ENCODE measurements around the gene THSD8. TPM values are rescaled to one million over a fixed set of nuclear protein-coding genes. Genes with fewer than 3 reads are reported as not detected.
"Not testable (repeated sequence)": the region's sequence is repeated elsewhere in the genome, so short reads cannot be mapped to it uniquely, and the experiment has no call there.

Gene THSD8
- total RNA-seq, 1 experiment from 2014 or later, result not detected

DNA sequence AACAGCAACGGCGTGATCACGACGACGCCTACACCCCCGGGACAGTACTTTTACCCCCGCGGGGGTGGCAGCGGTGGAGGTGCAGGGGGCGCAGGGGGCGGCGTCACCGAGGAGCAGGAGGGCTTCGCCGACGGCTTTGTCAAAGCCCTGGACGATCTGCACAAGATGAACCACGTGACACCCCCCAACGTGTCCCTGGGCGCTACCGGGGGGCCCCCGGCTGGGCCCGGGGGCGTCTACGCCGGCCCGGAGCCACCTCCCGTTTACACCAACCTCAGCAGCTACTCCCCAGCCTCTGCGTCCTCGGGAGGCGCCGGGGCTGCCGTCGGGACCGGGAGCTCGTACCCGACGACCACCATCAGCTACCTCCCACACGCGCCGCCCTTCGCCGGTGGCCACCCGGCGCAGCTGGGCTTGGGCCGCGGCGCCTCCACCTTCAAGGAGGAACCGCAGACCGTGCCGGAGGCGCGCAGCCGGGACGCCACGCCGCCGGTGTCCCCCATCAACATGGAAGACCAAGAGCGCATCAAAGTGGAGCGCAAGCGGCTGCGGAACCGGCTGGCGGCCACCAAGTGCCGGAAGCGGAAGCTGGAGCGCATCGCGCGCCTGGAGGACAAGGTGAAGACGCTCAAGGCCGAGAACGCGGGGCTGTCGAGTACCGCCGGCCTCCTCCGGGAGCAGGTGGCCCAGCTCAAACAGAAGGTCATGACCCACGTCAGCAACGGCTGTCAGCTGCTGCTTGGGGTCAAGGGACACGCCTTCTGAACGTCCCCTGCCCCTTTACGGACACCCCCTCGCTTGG, 9.6 kb upstream of the THSD8 start:
- peak; percentile 68 for DNase-seq (ENCODE audit: low read depth)

DNA sequence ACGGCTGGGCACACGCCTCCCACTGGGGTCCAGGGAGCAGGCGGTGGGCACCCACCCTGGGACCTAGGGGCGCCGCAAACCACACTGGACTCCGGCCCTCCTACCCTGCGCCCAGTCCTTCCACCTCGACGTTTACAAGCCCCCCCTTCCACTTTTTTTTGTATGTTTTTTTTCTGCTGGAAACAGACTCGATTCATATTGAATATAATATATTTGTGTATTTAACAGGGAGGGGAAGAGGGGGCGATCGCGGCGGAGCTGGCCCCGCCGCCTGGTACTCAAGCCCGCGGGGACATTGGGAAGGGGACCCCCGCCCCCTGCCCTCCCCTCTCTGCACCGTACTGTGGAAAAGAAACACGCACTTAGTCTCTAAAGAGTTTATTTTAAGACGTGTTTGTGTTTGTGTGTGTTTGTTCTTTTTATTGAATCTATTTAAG, 9.0 kb upstream of the THSD8 start:
- DNase-seq (ENCODE audit: low read depth), result no peak

DNA sequence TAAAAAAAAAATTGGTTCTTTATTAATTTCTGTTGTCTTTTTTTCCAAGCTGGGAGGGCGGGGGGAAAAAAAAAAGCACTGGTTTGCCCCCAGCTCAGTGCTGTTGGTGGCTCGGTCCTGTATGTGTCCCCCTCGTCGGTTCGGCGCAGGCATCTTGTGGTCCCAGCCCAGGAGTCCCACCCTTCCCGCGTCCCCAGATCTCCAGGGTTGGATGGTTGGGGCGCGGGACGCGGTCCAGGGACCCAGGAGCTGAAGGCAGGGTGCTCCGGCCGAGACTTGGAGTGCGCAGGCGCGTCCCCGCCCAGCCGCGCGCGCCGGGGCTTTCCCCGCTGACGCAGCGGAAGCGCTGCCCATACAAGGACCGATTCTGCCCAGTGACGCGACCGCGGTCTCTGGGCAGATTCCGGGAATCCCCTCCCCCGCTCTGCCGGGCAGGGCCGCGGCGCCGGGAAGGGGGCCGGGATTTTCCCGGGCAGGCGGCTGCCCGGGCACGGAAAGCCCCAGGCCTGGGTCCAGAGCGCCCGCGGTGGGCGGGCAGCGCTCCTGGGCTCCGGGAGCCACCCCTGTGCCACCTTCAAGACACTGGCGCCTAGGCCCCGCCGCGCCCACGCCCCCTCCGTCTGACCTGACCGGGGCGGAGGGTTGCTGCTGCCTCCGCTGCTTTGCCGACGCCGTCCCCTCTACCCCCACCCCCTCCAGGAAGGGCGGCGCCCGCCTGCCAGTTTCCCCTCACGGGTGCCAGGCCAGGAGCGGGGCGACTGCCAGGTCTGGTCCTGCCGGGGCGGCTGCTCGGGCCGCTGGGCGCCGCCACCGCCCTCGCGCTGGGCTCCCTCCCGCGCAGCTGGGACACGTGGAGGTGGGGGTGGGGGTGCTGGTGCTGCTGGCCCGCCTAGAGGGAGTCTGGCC, 8.3 kb upstream of the THSD8 start:
- DNase-seq (ENCODE audit: low read depth), result peak; percentile 92

DNA sequence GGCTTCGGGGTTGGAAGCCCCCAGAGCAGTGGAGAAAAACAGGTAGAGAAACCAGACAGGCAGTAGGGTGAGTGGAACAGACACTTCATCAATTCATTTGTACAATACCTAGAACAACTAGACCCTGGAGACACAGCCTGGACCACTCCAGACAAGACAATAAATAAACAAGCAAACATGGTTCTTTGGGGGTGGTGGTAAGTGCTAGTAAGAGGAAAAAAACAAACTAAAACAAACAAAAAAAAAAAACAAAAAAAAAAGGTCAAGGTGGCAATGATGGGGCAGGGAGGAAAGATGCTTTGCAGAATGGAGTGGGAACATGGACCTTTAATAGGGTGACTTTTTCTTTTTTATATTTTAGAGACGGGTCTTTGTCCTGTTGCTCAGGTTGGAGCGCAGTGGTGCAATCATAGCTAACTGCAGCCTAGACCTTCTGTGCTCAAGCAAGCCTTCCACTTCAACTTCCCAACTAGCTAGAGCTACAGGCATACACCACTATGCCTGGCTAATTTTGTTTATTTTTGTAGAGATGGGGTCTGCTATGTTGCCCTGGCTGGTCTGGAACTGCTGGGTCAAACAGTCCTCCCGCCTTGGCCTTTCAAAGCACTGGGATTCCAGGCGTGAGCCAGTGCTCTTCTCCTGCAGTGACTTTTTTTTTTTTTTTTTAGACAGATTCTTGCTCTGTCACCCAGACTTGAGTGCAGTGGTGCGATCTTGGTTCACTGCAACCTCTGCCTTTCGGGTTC, 7.5 kb upstream of the THSD8 start:
- peak; percentile 46 for DNase-seq (ENCODE audit: low read depth)

DNA sequence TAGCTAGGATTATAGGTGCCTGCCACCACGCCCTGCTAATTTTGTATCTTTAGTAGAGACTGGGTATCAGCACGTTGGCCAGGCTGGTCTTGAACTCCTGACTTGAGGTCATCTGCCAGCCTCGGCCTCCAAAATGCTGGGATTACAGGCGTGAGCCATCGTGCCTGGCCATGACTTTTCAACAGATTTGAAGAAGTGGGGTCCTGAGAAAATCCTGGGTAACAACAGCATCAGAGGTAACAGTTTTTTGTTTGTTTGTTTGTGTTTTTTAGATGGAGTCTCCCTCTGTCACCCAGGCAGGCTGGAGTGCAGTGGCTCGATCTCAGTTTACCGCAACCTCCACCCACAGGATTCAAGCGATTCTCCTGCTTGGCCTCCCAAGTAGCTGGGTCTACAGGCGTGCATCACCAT, 6.9 kb upstream of the THSD8 start:
- DNase-seq (ENCODE audit: low read depth), result no peak

DNA sequence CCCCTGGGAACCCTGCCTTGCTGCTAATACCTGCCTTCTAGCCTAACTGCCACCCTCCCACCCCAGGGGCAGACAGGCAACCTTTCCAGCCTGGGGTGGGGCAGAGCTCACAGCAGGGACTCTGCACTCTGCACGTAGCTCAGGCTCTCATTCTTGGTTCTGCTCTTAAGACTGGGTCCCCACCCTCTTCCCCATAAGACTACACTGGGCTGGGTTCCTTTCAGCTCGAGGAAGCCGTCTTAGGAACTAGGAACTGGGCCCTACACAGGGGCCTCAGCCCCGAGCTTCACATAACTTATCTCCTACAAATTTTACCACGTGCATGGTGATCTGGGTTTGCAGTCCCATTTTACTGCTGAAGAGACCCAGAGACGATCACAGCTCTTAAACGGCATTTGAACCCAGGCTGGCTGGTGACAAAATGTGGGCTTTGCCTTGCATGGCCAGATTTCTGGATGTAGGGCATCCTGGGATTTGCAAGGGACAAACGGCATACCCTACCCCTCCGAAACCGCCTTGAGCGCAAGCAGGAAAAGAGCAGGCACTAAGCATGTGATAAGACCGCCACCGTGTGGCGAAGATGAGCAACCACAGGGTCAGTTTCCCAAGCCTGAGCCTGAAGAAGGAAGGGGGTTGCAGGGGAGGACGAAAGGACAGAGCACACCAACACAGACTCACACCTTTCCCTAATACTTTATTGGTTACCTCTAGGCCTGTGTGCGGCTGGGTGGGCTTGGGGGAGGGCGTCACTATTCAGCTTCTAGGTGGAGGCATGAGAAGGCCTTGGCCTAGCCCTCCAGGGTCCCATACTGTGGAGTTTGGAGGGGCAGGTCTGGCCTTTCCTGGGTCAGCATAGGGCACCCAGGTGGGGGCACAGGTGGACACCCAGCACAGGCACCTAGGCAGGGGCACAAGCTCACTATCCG, 5.5 kb upstream of the THSD8 start:
- peak; percentile 76 for DNase-seq (ENCODE audit: low read depth)

DNA sequence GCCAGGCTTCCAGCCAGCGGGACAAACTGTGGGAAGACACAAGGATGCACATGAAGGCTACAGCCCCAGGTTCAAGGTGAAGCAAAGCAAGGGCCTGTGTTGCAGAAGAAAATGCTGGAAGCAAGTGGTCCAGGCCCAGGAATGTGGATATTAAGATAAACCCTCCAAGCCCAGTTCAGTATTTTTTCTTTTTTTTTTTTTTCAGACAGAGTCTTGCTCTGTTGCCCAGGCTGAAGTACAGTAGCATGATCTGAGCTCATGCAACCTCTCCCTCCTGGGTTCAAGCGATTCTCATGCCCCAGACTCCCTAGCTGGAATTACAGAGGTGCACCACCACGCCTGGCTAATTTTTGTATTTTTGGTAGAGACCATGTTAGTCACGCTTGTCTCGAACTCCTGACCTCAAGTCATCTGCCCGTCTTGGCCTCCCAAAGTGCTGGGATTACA, 4.7 kb upstream of the THSD8 start:
- DNase-seq (ENCODE audit: low read depth), result no peak

DNA sequence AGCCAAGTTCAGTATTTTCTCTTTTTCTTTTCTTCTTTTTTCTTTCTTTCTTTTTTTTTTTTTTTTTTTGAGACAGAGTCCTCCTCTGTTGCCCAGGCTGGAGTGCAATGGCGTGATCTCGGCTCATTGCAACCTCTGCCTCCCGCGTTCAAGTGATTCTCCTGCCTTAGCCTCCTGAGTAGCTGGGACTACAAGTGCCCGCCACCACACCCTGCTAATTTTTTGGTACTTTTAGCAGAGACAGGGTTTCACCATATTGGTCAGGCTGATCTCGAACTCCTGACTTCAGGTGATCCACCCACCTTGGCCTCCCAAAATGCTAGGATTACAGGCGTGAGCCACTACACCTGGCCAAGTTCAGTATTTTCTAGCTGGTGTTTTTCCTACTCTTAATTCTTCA, 4.3 kb upstream of the THSD8 start:
- DNase-seq (ENCODE audit: low read depth), result not testable (repeated sequence)

DNA sequence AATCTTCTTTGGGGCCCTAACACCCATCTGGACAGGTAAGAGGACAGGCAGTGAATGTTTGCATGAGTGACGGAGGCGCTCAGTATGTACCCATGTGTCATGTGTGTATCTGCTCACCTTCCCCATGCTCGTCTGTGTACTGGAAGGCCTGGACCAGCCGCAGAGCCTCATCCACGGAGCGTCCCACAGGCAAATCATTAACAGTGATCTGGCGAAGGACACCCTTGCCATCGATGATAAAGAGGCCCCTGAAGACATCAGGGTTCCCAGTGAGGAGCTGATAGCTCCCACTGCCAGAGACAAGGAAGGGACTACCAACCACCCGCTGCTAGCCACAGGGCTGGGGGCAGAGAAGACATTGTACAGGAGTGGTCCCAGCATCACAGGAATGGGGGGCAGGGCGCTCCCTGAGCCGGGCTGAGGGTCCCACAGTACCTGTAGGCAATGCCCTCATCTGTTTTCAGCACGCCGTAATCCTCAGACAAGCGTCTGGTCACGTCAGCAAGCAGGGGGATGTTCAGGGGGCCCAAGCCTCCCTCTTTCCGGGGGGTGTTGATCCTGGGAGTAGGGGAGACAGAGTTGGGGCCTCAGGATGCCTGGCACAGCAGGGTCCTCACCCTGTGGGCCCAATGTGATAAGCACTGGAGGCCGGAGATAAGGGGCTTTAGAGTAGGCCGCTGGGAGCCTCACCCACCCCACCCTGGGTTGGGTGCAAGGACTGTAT, 2.0 kb upstream of the THSD8 start:
- no peak for DNase-seq (ENCODE audit: low read depth)

DNA sequence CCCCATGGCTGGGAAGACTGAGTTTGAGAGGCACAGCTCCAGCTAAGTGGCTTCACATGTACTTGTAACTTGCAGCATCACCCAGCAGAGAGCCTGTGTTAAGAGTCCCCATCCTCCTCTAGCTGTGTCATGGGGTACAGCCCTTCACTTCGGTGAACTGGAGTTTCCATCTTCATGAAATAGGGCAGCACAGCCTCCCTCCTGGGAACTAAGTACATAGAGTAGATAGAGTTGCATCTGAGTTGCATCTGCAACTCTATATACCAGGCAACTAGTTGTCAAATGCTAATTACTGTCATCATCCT, 1.5 kb upstream of the THSD8 start:
- DNase-seq (ENCODE audit: low read depth), result no peak

DNA sequence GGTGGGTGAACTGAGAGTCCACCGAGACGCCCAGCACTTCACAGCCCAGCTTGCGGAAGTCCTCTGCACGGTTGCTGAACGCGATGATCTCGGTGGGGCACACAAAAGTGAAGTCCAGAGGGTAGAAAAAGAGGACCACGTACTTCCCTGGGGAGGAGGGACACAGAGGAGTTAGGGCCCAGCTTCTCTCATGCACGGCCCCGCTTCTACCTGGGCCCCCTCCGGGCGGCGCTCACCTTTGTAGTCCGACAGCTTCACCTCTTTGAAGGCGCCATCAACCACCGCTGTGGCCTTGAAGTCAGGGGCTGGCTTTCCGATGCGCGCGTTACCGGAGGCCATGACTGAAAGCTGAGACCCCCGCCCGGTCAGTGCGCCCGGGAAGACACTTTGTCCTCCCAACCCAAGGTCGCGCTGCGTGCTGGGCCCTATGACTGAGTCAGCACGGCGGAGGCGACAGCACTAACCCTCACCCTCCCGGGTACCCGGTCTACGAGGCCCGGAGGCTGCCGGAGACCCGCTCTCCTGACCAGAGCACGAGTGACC, 875 bp upstream of the THSD8 start:
- no peak for DNase-seq (ENCODE audit: low read depth)

DNA sequence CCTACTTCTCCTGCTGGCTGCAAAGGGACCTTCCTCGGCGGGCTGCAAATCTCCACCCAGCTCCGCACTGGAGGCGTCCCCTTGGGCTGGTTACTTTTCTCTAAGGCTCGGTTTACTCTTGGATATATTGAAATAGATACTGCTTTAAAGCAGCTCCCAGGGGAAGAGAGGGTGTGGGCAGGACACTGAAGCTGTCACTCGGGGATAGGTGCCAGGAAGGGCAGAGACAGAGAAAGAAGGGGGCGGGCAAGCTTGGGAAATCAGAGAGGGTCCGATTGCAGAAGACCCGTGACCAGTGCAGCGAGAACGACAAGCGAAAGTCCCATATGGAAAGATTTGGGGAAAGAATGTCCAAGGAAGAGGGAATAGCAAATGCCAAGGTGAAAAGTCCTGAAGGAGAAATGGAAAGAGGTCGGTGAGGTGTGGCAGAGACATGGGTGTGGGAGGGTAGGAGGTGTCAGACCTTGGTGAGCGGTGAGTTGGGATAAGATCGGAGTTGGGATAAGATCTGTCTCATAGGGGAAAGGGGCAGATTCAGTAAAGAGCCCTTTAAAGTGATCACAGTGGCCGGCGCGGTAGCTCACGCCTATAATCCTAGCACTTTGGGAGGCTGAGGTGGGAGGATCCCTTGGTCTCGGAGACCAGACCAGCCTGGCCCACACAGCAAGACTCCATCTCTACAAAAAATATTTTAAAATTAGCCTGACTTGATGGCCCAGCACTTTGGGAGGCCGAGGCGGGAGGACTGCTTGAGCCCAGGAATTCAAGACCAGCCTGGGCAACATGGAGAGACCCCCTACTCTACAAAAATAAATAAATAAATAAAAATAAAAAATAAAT, 618 bp downstream of the THSD8 start:
- peak; percentile 9 for DNase-seq (ENCODE audit: low read depth)

DNA sequence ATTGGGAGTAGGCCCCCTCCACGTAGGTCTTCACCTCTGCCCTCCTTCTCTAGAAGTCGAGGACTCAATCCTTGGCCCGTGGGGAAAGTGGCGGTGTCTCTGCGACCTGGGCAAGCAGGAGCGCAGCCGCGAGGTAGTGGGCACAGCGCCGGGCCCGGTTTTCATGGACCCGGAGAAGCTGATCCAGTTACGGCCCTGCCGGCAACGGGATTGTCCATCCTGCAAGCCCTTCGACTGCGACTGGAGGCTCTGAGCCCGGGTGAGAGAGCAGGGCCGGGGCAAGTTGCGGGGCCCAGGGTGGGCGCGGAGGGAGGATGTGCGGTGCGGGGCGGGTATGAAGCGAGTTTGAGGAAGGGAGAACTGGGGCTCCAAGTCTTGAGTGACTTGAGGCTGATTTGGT, 2.2 kb downstream of the THSD8 start:
- no peak for DNase-seq (ENCODE audit: low read depth)

DNA sequence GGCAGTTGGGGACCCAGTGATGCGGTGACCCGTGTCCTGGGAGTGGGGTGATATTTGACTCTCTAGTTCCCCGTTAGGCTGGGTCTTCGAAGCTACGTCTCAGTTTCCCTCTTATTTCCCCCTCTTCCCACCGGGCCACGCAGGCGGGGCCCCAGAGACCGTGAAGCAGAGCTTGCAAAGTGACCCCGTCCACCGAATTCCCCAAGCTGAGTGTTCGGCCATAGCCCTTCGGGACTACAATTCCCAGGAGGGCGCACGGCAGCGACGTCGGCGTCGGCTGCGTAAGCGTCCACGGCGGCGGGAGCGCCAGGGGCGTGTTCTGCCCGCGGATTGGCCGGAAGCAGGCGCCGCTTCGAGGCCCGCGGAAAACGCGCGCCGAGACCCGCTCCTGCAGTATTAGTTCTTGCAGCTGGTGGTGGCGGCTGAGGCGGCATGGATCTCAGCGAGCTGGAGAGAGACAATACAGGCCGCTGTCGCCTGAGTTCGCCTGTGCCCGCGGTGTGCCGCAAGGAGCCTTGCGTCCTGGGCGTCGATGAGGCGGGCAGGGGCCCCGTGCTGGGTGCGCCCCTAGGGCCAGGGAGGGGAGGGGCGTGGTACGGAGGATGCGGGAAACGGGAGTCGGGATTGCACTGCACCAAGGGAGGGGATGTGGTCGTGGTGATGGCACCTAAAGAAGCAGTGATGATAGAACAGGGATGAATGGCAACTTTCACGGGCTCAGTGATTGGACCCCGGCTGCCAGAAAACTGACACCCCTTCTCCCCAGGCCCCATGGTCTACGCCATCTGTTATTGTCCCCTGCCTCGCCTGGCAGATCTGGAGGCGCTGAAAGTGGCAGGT, 4.6 kb downstream of the THSD8 start, which contains the start of gene RNASEH2A:
RNASEH2A (plus strand) TSS at position 343 of the 840 bp plus-strand sequence; CDS start at position 433, 90 bp downstream.
- peak; percentile 88 for DNase-seq (ENCODE audit: low read depth)

DNA sequence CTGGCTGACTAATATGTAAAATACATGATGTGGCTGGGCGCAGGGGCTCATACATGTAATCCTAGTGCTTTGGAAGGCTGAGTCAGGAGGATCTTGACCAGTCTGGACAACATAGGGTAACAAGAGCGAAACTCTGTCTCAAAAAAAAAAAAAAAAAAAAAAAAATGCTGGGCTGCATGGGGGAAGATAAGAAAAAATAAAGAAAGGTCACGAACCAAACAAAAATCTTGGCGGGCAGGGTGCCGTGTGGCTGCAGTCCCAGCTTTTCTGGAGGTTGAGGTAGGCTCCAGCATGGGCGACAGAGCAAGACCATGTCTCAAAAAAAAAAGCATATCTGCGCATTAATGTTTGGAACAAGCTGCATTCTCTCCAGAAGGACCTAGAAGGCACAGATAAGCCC, 13.2 kb downstream of the THSD8 start:
- DNase-seq (ENCODE audit: low read depth), result no peak

DNA sequence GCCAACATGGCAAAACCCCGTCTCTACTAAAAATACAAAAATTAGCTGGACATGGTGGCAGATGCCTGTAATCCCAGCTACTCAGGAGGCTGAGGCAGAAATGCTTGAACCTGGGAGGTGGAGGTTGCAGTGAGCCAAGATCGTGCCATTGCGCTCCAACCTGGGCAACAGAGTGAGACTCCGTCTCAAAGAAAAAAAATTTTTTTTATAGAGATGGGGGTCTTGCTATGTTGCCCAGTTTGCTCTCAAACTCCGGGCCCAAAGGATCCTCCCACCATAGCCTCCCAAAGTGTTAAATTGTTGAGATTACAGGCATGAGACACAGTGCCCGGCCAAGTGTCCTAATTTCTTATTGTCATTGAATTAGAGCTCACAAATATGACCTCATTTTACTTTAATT, 15.3 kb downstream of the THSD8 start:
- DNase-seq (ENCODE audit: low read depth), result not testable (repeated sequence)

DNA sequence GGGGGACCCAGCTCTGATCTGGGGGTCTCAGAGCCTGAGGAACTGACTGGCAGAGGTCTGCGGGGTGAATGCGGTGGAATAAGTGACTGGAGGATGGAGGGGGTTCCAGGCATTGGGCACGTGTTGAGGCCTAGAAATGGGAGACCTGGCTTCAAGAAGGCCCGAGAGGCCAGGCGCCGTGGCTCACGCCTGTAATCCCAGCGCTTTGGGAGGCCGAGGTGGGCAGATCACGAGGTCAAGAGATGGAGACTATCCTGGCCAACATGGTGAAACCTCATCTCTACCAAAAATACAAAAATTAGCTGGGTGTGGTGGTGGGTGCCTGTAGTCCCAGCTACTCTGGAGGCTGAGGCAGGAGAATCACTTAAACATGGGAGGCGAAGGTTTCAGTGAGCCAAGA, 15.9 kb downstream of the THSD8 start:
- DNase-seq (ENCODE audit: low read depth), result not testable (repeated sequence)

DNA sequence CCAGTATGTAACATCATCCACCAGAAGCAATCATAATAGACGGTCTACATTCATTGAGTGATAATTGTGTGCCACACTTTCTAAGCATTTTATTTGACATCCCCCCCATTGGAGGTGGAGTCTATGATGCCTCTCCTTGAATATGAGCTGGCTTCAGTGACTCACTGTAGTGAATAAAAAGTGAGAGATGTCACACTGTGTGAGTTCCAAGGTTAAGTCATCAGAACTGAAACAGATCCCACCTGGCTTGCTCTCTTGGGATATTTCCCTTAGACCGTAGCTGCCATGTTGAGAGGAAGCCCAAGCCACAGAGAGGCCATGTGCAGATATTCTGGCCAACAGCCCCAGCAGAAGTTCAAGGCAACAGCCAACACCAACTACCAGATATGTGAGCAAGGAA, 19.9 kb downstream of the THSD8 start:
- peak; percentile 45 for DNase-seq (ENCODE audit: low read depth)

Data from M059J (cell line).